Measurements from ENCODE around the gene PABPC1L.

Gene PABPC1L

GRCh38 chr20:44966030-44966961 is 56.4 kb downstream of the PABPC1L start, which contains the start of gene STK4:
STK4 (plus strand) TSS chr20:44966512; CDS start chr20:44966569, 57 bp downstream.
- DNase-seq (ENCODE audit: low read depth in 3 of 3, low spot score in 1 of 3) = peak; percentile 87 to 94 (median 91)

DNA sequence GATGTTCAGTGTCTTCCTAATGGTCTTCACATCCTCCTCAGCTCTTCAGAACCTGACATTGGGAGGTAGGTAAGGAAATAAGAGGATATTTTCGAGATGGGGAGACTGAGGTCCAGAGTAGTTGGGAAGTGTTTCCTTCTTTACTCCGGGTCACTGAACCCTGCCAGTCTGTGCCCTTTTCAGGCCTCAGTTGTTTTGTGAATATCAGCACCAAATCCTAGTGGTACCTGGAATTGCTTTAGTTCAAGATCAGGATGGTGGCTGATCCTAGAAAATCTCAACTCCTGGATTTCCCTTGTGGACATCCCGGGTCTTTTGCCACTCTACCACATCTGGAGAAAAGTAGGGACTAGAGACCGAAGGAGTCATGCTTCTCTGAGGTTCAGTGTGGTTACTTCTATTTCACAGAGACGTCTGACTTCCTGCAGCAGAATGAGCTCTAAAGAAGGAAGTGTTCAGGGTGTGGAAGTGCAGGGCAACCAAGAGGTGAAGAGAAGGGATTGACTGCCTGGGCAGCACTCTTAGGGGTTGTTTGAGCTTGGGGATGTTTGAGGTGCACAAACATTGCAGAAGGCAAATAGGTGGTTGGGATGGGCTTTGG is 57.4 kb downstream of the PABPC1L start:
- peak in 1 of 3 donors; percentile 14 for DNase-seq (ENCODE audit: low read depth in 3 of 3, low spot score in 1 of 3)

GRCh38 chr20:44969300-44969894 is 59.5 kb downstream of the PABPC1L start:
- DNase-seq (ENCODE audit: low read depth in 3 of 3, low spot score in 1 of 3) = no peak

- DNase-seq (ENCODE audit: low read depth in 3 of 3, low spot score in 1 of 3) = no peak
These were observed 60.4 kb downstream of the PABPC1L start for GRCh38 chr20:44970243-44970757.

- DNase-seq (ENCODE audit: low read depth in 3 of 3, low spot score in 1 of 3) = no peak
These were observed 63.2 kb downstream of the PABPC1L start for GRCh38 chr20:44973053-44973452.

DNA sequence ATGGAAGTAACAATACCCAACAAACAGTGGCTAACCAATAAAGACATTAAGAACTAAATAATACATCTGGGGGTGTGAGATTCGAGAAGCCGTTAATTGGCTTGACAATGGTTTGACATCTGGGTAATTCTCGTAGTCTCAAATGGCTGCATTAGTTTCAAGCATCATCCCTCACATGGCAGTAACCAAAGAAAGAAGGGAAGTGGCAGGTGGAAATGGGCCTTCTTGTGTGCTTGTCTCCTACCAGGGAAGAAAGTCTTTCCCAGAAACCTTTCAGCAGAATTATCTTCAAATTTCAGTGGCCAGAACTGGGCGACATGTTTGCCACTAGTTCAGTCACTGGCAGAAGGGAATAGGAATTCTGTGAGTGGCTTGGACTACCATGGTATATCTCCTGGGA is 66.8 kb downstream of the PABPC1L start:
- DNase-seq (ENCODE audit: low read depth in 3 of 3, low spot score in 1 of 3) = no peak

GRCh38 chr20:44979090-44979621 is 69.3 kb downstream of the PABPC1L start:
- DNase-seq (ENCODE audit: low read depth in 3 of 3, low spot score in 1 of 3) = peak in 2 of 3 donors; percentile 45 to 48

DNA sequence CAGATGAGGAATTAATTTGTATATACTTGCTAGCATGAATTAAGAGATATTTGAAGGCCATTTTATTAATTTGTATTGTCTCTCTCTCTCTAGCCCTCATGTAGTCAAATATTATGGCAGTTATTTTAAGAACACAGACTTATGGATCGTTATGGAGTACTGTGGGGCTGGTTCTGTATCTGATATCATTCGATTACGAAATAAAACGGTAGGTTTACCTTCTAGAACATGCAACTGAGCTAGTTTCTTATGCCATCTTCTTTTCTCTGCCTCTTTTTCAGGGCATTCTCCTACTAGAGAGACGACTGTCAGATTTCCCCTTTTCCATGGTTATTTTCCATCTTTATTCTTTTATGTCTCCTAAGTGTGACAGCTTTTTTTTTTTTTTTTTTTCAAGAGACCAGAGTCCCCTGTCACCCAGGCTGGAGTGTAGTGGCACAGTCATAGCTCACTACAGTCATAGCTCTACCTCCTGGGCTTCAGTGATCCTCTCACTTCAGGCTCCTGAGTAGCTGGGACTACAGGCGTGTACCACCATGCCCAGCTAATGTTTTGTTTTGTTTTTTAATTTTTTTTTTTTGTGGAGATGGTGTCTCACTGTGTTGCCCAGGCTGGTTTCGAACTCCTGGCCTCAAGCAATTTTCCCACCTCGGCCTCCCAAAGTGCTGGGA is 72.0 kb downstream of the PABPC1L start:
- DNase-seq (ENCODE audit: low read depth in 3 of 3, low spot score in 1 of 3) = no peak

DNA sequence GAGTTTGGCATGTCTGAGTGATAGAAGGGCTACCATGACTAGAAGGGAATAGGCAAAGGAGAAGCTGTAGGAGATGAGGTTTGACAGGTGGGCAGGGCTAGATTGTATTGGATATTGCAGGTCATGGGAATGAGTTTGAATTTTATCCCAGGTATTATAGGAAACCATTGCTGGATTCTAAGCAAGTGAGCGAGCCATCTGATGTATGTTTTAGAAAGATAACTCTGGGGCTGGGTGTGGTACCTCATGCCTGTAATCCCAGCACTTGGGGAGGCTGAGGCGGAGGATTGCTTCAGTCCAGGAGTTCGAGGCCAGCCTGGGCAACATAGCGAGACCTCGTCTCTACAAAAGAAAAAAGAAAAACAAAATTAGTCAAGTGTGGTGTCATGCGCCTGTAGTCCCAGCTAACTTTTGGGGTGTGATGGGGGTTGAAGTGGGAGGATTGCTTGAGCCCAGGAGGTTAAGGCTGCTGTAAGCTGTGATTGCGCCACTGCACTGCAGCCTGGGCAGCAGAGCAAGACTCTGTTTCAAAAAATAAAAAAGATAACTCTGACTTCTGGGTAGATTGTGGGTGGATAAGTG is 73.3 kb downstream of the PABPC1L start:
- no peak for DNase-seq (ENCODE audit: low read depth in 3 of 3, low spot score in 1 of 3)

- no peak for DNase-seq (ENCODE audit: low read depth in 3 of 3, low spot score in 1 of 3)
These were observed 78.8 kb downstream of the PABPC1L start for GRCh38 chr20:44988631-44989171.

Measured in stimulated activated CD4-positive, alpha-beta T cell treated with anti-CD3 and anti-CD28 coated beads, TNF-alpha, amount 100 ng/mL, for 1 hour (primary cell).